HG03575 (cell line): ENCODE data around the gene VSTM4.

Experiments
- ATAC-seq: cut with Tn5 transposase; IDR thresholded peaks from one replicate; pipeline ENCODE4 v1.9.1; 2021; ENCODE audit not compliant: unreplicated experiment, insufficient number of reproducible peaks, low FRiP score; ENCODE audit errors: extremely low read depth

VSTM4 gene

GRCh38 chr10:49000437-49001398, 114.6 kb downstream of the VSTM4 start:
- ATAC-seq = no peak

- ATAC-seq = no peak
Observed at GRCh38 chr10:48999346-48999745, 116.0 kb downstream of the VSTM4 start.

GRCh38 chr10:48996329-48996728, 119.0 kb downstream of the VSTM4 start:
- no peak for ATAC-seq

- no peak for ATAC-seq
Observed at GRCh38 chr10:48993627-48994026, 121.7 kb downstream of the VSTM4 start.

GRCh38 chr10:48990226-48990625, 125.1 kb downstream of the VSTM4 start:
- no peak for ATAC-seq

- no peak for ATAC-seq
Observed at GRCh38 chr10:48985621-48986158, 129.6 kb downstream of the VSTM4 start.

GRCh38 chr10:48983648-48984351, 131.5 kb downstream of the VSTM4 start:
- ATAC-seq = no peak

- no peak for ATAC-seq
Observed at GRCh38 chr10:48982584-48982983, 132.7 kb downstream of the VSTM4 start.

GRCh38 chr10:48981310-48981907, 133.9 kb downstream of the VSTM4 start:
- ATAC-seq = no peak

- ATAC-seq = no peak
Observed at GRCh38 chr10:48978318-48978717, 137.0 kb downstream of the VSTM4 start.

GRCh38 chr10:48976196-48976595, 139.1 kb downstream of the VSTM4 start:
- no peak for ATAC-seq

GRCh38 chr10:48974510-48975156, 140.7 kb downstream of the VSTM4 start:
- ATAC-seq = no peak

- no peak for ATAC-seq
Observed at GRCh38 chr10:48973065-48973464, 142.3 kb downstream of the VSTM4 start.

- no peak for ATAC-seq
Observed at GRCh38 chr10:48970654-48971053, 144.7 kb downstream of the VSTM4 start.

GRCh38 chr10:48970046-48970445, 145.3 kb downstream of the VSTM4 start:
- ATAC-seq = no peak

GRCh38 chr10:48968036-48968435, 147.3 kb downstream of the VSTM4 start:
- ATAC-seq = no peak

GRCh38 chr10:48965460-48965859, 149.9 kb downstream of the VSTM4 start:
- no peak for ATAC-seq
